ENCODE data around the gene CD300LF. TPM values are rescaled to one million over a fixed set of nuclear protein-coding genes. Genes with fewer than 3 reads are reported as not detected.

Gene CD300LF
- polyA plus RNA-seq, 3 donors, result 112 to 184 (median 175) TPM

DNA sequence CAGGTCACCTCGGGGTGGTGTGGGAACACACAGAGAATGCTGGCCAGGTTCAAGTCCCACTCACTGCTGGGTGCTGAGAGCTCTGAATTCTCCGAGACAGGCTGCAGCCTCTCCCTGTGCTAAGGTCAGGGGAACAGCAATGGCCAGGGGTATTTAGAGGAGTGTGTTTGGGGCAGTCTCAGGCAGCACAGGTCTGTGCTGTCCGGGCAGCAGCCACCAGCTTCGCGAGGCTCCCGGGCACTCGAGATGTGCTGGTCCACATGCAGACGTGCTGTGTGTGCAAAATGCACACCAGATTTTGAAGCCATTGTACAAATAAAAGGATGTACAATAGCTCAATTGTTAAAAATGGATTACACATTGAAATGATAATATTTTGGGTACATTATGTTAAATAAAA is 42.8 kb upstream of the CD300LF start:
- TF ChIP-seq, protein P1, sequence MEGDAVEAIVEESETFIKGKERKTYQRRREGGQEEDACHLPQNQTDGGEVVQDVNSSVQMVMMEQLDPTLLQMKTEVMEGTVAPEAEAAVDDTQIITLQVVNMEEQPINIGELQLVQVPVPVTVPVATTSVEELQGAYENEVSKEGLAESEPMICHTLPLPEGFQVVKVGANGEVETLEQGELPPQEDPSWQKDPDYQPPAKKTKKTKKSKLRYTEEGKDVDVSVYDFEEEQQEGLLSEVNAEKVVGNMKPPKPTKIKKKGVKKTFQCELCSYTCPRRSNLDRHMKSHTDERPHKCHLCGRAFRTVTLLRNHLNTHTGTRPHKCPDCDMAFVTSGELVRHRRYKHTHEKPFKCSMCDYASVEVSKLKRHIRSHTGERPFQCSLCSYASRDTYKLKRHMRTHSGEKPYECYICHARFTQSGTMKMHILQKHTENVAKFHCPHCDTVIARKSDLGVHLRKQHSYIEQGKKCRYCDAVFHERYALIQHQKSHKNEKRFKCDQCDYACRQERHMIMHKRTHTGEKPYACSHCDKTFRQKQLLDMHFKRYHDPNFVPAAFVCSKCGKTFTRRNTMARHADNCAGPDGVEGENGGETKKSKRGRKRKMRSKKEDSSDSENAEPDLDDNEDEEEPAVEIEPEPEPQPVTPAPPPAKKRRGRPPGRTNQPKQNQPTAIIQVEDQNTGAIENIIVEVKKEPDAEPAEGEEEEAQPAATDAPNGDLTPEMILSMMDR (IDR thresholded peaks at IDR 0.05), result no peak
- Histone ChIP-seq H3K4me3 (replicated peaks in 1 of 3; ENCODE audit: low read depth in 2 of 3, low read length in 3 of 3) (no peak overlapping the region), H4K20me1 (ENCODE audit: insufficient read depth, low read length) (peaks cover 100% of the 10 kb centered on the region), H3K9me3 (replicated peaks in 1 of 2; ENCODE audit: control insufficient read depth in 1 of 2, insufficient read depth in 1 of 2, low read length in 2 of 2) (no peaks in the 10 kb centered on the region), H3K79me2 (ENCODE audit: insufficient read depth, low read length) (peaks cover 100% of the 10 kb centered on the region), H3K27ac (ENCODE audit: low read depth in 1 of 2, low read length in 2 of 2) (no peak overlapping the region), H2AFZ (ENCODE audit: insufficient read depth, low read depth, low read length, poor library complexity, severe bottlenecking) (no peak overlapping the region), H3K36me3 (replicated peaks in 1 of 2; ENCODE audit: control insufficient read depth in 1 of 2, insufficient read depth in 2 of 2, low read length in 2 of 2) (peaks cover 6 to 21% of the 10 kb centered on the region in 2 donors), H3K9ac (ENCODE audit: insufficient read depth, low read length, poor library complexity, severe bottlenecking) (no peak overlapping the region), H3K4me1 (ENCODE audit: control insufficient read depth in 1 of 2, insufficient read depth in 2 of 2, low read length in 2 of 2) (peaks cover 64 to 76% of the 10 kb centered on the region in 2 donors), H3K4me2 (replicated peaks; ENCODE audit: extremely low read depth, low read length, poor library complexity, severe bottlenecking) (no peak overlapping the region), H3K27me3 (ENCODE audit: control insufficient read depth in 2 of 2, insufficient read depth in 2 of 2, low read length in 2 of 2) (no peaks in the 10 kb centered on the region)
- H3K9me3 Mint-ChIP-seq, result no peaks in the 10 kb centered on the region
- no peak for DNase-seq
- 100% methylated on average over 4 of the region's 8 CpGs for WGBS (ENCODE audit: insufficient coverage)
- intact Hi-C loops (cut with micrococcal nuclease), result no loop called here
- H3K27me3 Mint-ChIP-seq (ENCODE audit: low read depth in 3 of 3), result peaks cover 0 to 1% (median 0%) of the 10 kb centered on the region in 3 donors
- peaks cover 86% of the 10 kb centered on the region for H3K4me1 Mint-ChIP-seq
- H3K27ac Mint-ChIP-seq, result no peak overlapping the region
- peaks cover 27 to 41% of the 10 kb centered on the region in 2 donors for H3K36me3 Mint-ChIP-seq
- no peak overlapping the region for H3K4me3 Mint-ChIP-seq

DNA sequence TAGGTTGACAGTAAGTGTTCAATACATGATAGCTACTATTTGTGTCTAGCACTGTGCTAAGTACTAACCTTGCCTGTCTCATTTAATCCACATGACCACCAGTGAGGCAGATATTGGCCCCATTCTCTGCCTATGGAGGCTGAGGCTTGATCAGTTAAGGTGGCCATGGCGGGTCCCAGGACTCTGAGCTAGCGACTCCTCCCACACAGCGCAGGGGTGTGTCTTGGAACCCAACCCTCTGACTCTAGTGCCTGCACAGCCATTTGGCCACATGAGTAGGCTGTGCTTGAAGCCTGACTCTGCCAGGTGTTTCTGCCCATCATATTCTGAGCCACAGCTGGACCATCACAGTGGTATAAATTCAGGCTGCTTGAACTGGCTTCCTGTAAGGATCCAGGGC is 42.1 kb upstream of the CD300LF start:
- Histone ChIP-seq H3K4me3 (replicated peaks in 1 of 3; ENCODE audit: low read depth in 2 of 3, low read length in 3 of 3) (no peak overlapping the region), H3K27me3 (ENCODE audit: control insufficient read depth in 2 of 2, insufficient read depth in 2 of 2, low read length in 2 of 2) (no peaks in the 10 kb centered on the region), H3K4me2 (replicated peaks; ENCODE audit: extremely low read depth, low read length, poor library complexity, severe bottlenecking) (no peak overlapping the region), H3K79me2 (ENCODE audit: insufficient read depth, low read length) (peaks cover 100% of the 10 kb centered on the region), H3K27ac (ENCODE audit: low read depth in 1 of 2, low read length in 2 of 2) (no peak overlapping the region), H3K4me1 (ENCODE audit: control insufficient read depth in 1 of 2, insufficient read depth in 2 of 2, low read length in 2 of 2) (peaks cover 65 to 76% of the 10 kb centered on the region in 2 donors), H3K9ac (ENCODE audit: insufficient read depth, low read length, poor library complexity, severe bottlenecking) (no peak overlapping the region), H2AFZ (ENCODE audit: insufficient read depth, low read depth, low read length, poor library complexity, severe bottlenecking) (no peak overlapping the region), H3K9me3 (replicated peaks in 1 of 2; ENCODE audit: control insufficient read depth in 1 of 2, insufficient read depth in 1 of 2, low read length in 2 of 2) (no peaks in the 10 kb centered on the region), H3K36me3 (replicated peaks in 1 of 2; ENCODE audit: control insufficient read depth in 1 of 2, insufficient read depth in 2 of 2, low read length in 2 of 2) (peaks cover 6 to 21% of the 10 kb centered on the region in 2 donors), H4K20me1 (ENCODE audit: insufficient read depth, low read length) (peaks cover 100% of the 10 kb centered on the region)
- Mint-ChIP-seq H3K4me1 (peaks cover 86% of the 10 kb centered on the region), H3K4me3 (no peak overlapping the region), H3K27me3 (ENCODE audit: low read depth in 3 of 3) (peaks cover 0 to 1% (median 0%) of the 10 kb centered on the region in 3 donors), H3K9me3 (no peaks in the 10 kb centered on the region), H3K36me3 (peaks cover 31 to 41% of the 10 kb centered on the region in 2 donors), H3K27ac (no peak overlapping the region)
- intact Hi-C loops (cut with micrococcal nuclease), result no loop called here
- WGBS (ENCODE audit: insufficient coverage), result 96% methylated on average over 3 of the region's 3 CpGs
- DNase-seq, result no peak
- TF ChIP-seq, protein P1 (IDR thresholded peaks at IDR 0.05), result no peak

Data from CD14-positive monocyte (primary cell).